Renal pelvis (tissue), 4 donors: ENCODE results near the gene ROGDI. TPM values are rescaled to one million over a fixed set of nuclear protein-coding genes. Genes with fewer than 3 reads are reported as not detected.
"Not testable (repeated sequence)": the region's sequence is repeated elsewhere in the genome, so short reads cannot be mapped to it uniquely, and the experiment has no call there.

ENCODE experiments used
- DNase-seq: peaks from one replicate; pipeline ENCODE4 v3.0.0-alpha.2; 2013
- polyA plus RNA-seq, 3 donors: library from polyadenylated mRNA; unstranded; fragments of 120-200 nt; gene quantifications; one replicate each; pipeline ENCODE4 v1.2.1, GENCODE V29; 2013; ENCODE audit not compliant: insufficient read length in 3 of 3

Gene ROGDI
- polyA plus RNA-seq, 3 donors, result 22.7 to 45.1 (median 32.9) TPM

DNA sequence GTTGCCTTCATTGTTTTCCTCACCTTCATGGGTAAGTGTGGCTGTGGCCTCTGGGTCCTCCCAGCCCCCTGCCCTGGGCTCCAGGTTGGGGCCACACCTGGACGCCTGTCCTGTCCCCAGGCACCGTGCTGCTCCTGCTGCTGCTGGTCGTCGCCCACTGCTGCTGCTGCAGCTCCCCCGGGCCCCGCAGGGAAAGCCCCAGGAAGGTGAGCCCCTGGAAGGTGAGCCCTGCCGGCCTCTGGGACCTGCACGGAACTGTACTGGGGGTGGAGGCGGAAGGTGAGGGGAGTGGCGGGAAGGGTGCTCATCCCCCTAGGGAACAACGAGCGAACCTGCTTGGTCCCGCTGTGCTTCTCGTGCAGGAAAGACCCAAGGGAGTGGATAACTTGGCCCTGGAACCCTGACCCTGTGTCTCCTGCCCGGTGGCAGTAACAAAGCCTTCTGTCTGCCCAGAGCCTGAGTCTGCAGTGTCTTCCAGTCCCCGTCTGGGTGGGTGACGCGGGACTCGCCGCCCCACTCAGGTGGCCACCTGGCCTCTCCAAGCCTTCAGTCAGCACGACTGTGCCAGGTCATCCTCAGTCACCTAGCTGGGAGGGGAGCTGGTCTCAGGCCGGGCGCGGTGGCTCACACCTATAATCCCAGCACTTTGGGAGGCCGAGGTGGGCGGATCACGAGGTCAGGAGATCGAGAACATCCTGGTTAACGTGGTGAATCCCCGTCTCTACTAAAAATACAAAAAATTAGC, 6.4 kb downstream of the ROGDI start:
- DNase-seq, result no peak

GRCh38 chr16:4795181-4795827, 7.1 kb downstream of the ROGDI start, which contains the start of gene SMIM22:
TSS of gene SMIM22 (plus strand) at chr16:4795369. CDS start at chr16:4795735, 366 bp downstream.
- DNase-seq, result no peak

- DNase-seq, result no peak
Measured at GRCh38 chr16:4792951-4793513, 9.4 kb downstream of the ROGDI start.

DNA sequence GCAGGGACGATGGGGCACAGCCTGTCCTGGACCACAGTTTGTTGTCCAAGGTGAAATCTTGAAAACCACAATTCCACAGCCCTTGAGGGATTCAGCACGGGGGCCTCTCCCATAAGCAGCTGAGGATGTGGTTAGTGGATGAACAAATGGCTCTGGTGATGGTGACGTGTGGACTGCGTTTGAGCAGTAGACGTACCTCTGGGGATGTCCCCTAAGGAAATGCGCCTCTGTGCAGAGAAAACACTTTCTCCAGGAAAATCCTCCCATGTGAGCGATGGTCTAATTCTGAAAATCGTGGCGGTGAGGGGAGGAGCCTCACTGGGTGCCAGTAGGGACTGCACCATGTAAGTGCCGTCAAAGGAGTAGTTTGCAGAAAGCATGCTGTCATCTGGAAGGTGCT, 11.6 kb downstream of the ROGDI start:
- no peak for DNase-seq

DNA sequence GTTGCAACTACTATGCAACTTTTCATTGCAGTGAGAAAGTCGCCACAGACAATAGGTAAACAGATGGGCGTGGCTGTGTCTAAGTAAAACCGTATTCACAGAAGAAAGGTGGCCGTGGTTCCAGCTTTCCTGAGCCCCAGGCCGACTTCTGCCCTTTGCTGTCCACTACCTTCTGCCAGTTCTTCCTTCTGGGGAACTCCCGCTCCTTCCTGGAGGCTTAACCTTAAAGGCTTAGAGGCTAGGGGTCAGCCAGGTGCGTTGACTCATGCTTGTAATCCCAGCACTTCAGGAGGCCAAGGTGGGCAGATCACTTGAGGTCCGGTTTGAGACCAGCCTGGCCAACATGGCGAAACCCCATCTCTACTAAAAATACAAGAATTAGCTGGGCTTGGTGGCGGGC, 12.2 kb downstream of the ROGDI start:
- no peak for DNase-seq

DNA sequence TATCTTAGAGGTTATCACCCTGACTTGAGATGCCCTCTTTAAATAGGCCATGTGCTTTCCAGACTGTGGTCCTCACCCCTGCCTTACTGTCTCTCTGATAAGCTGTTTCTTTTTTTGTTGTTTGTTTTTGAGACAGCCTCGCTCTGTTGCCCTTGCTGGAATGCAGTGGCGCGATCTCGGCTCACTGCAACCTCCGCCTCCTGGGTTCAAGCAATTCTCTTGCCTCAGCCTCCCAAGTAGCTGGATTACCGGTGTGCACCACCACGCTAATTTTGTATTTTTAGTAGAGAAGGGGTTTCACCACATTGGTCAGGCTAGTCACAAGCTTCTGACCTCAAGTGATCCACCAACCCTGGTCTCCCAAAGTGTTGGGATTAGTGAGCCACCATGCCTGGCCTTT, 13.5 kb downstream of the ROGDI start:
- no peak for DNase-seq

- DNase-seq, result no peak
Measured at GRCh38 chr16:4788489-4788889, 13.9 kb downstream of the ROGDI start.

GRCh38 chr16:4787627-4788482, 14.6 kb downstream of the ROGDI start, which contains the start of gene SEPTIN12:
TSS of gene SEPTIN12 (minus strand) at chr16:4788345. CDS start at chr16:4787645, 700 bp downstream.
- no peak for DNase-seq

- no peak for DNase-seq
Measured at GRCh38 chr16:4787068-4787467, 15.4 kb downstream of the ROGDI start.

- no peak for DNase-seq
Measured at GRCh38 chr16:4785758-4786433, 16.5 kb downstream of the ROGDI start.

DNA sequence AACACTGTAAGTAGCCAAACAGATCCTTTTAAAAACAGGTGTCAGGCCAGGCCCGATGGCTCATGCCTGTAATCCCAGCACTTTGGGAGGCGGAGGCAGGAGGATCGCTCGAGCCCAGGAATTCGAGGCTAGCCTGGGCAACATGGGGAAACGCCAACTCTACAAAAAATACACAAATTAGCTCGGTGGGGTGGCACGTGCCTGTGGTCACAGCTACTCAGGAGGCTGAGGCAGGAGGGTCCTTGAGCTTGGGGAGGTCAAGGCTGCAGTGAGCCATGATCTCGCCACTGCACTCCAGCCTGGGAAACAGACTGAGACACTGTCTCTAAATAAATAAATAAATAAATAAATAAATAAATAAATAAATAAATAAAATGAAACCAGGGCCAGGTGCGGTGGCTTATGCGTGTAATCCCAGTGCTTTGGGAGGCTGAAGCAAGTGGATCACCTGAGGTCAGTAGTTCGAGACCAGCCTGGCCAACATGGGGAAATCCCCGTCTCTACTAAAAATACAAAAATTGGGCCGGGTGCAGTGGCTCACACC, 17.9 kb downstream of the ROGDI start:
- DNase-seq, result not testable (repeated sequence)

- no peak for DNase-seq
Measured at GRCh38 chr16:4783951-4784336, 18.5 kb downstream of the ROGDI start.

- no peak for DNase-seq
Measured at GRCh38 chr16:4783251-4783950, 19.0 kb downstream of the ROGDI start.

- no peak for DNase-seq
Measured at GRCh38 chr16:4780235-4780634, 22.2 kb downstream of the ROGDI start.

DNA sequence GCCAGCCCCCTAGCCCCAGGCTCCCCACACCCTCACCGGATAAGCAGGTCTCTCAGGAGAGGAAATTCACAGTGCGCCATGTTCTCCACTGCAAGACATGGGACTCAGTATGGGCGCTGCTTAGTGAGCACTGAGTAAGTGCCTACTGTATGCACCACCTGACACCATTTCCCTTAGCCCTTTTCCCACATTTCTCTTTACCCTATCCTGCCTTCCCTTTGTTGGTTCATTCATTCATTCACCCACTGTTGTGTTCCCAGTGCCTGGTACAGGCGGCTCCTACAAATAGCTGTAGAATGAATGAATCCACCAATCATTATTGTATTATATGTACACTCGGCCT, 24.4 kb downstream of the ROGDI start:
- DNase-seq, result no peak

DNA sequence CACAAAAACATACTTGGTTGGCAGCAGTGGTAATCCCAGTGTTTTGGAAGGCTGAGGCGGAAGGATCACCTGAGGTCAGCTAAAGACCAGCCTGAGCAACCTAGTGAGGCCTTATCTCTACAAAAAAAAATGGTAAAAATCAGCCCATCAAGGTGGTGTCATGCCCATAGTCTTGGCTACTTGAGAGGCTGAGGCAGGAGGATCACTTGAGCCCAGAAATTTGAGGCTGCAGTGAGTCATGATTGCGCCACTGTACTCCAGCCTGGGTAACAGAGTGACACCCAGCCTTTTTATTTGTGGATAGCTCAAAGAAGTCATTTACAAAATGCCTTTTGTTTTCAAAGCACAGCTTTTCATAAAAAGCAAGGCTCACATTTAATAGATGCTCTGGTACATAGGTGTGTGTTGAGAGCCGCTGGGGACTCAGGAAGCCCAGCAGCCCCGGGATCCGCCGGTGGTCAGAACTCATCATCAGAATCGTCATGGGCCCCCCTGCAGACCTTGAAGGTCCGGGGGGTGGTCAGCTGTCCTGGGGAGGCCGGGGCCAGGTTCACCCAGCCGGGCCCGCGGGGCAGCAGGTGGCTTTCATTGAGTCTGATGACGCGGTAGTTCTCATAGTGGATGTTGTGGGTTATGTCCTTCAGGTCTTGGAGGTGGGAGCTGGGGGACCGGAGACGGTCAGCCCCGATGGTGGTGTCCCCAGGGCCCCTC, 24.9 kb downstream of the ROGDI start:
- no peak for DNase-seq

GRCh38 chr16:4776141-4776705, 26.2 kb downstream of the ROGDI start:
- no peak for DNase-seq

GRCh38 chr16:4775005-4775404, 27.4 kb downstream of the ROGDI start:
- no peak for DNase-seq

DNA sequence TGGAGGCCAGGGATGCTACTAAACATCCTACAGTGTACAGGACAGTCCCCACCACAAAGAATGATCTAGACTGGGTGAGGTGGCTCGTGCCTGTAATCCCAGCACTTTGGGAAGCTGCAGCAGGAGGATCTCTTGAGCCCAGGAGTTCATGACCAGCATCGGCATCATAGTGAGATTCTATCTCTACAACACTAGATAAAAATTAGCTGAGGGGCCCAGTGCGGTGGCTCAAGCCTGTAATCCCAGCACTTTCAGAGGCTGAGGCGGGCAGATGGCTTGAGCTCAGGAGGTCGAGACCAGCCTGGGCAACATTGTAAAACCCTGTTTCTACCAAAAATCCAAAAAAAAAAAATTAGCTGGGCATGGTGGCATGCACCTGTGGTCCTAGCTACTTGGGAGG, 30.1 kb downstream of the ROGDI start:
- no peak for DNase-seq

GRCh38 chr16:4771646-4772045, 30.8 kb downstream of the ROGDI start:
- DNase-seq, result no peak
